K562 (cell line): ENCODE results near the gene MRPL32. TPM values are rescaled to one million over a fixed set of nuclear protein-coding genes. Genes with fewer than 3 reads are reported as not detected.
A peak's percentile ranks its signal among the peaks of the same experiment; 100 is the strongest.

Source experiments
- ASH1L ChIP-seq: fragments of 450-650 bp; IDR thresholded peaks from 2 replicates; pipeline ENCODE4 v1.6.1; 2018; ENCODE audit warnings: borderline replicate concordance, mild to moderate bottlenecking, low read depth; ENCODE audit not compliant: partially characterized antibody
- ETV6 ChIP-seq, 3 experiments: fragments of 150-350 bp in 1 of 3; sonication (generic) in 1 of 3; formaldehyde crosslinking in 1 of 3; IDR thresholded peaks; 2 replicates each; pipeline versions ENCODE4 v1.6.1 to v1.8.0; 2014 to 2022; ENCODE audit warnings: borderline replicate concordance in 2 of 3, low read depth in 2 of 3, antibody characterized with exemption in 1 of 3, low read length in 1 of 3, mild to moderate bottlenecking in 1 of 3, missing genetic modification reagents in 1 of 3
- FIP1L1 ChIP-seq: fragments of 200-400 bp; formaldehyde crosslinking; IDR thresholded peaks from 2 replicates; pipeline ENCODE4 v1.6.1; 2018; ENCODE audit warnings: mild to moderate bottlenecking, low read depth, low read length; ENCODE audit not compliant: poor library complexity, severe bottlenecking
- FOXA3 ChIP-seq, 2 experiments: fragments of 450-650 bp in 1 of 2; sonication (generic) in 1 of 2; formaldehyde crosslinking; IDR thresholded peaks in 1 of 2; conservative IDR thresholded peaks in 1 of 2; 2 replicates each; pipeline versions ENCODE4 v1.4.0 to v1.8.0; 2020 to 2022; ENCODE audit warnings: mild to moderate bottlenecking in 2 of 2, missing genetic modification reagents in 1 of 2
- HDGF ChIP-seq: fragments of 450-650 bp; IDR thresholded peaks from 2 replicates; pipeline ENCODE4 v1.6.1; 2016
- KDM5B ChIP-seq: fragments of 200-600 bp; sonication (generic); IDR thresholded peaks from 2 replicates; pipeline ENCODE4 v1.6.1; 2012; ENCODE audit warnings: low read depth, mild to moderate bottlenecking, moderate library complexity, low read length, control low read depth, inconsistent platforms; ENCODE audit not compliant: insufficient replicate concordance
- NFXL1 ChIP-seq: fragments of 450-650 bp; formaldehyde crosslinking; IDR thresholded peaks from 2 replicates; pipeline ENCODE4 v1.4.0; 2021; ENCODE audit warnings: mild to moderate bottlenecking
- RFX7 ChIP-seq: fragments of 250-450 bp; sonication (Bioruptor Pico); IDR thresholded peaks from 2 replicates; pipeline ENCODE4 v1.5.1; 2021; ENCODE audit warnings: mild to moderate bottlenecking
- SAFB2 ChIP-seq: fragments of 200-400 bp; formaldehyde crosslinking; IDR thresholded peaks from 2 replicates; pipeline ENCODE4 v1.6.1; 2018; ENCODE audit warnings: borderline replicate concordance, low read length, low read depth, moderate library complexity; ENCODE audit not compliant: severe bottlenecking
- SNRNP70 ChIP-seq: fragments of 200-400 bp; formaldehyde crosslinking; optimal IDR thresholded peaks from 2 replicates; pipeline ENCODE3; 2017; ENCODE audit warnings: low read depth, low read length
- SUPT5H ChIP-seq: fragments of 450-650 bp; IDR thresholded peaks from 2 replicates; pipeline ENCODE4 v1.6.1; 2016
- TRIM25 ChIP-seq: fragments of 450-650 bp; IDR thresholded peaks from 2 replicates; pipeline ENCODE4 v1.7.0; 2016; ENCODE audit warnings: borderline replicate concordance
- TSC22D4 ChIP-seq: fragments of 450-650 bp; IDR thresholded peaks from 2 replicates; pipeline ENCODE4 v1.6.1; 2016; ENCODE audit warnings: missing genetic modification characterization, missing biosample characterization, control low read depth
- XRCC5 ChIP-seq: fragments of 200-400 bp; formaldehyde crosslinking; IDR thresholded peaks from 2 replicates; pipeline ENCODE4 v1.6.1; 2017; ENCODE audit warnings: low read depth, mild to moderate bottlenecking, low read length
- ZNF124 ChIP-seq: sonication (generic); formaldehyde crosslinking; IDR thresholded peaks from 2 replicates; pipeline ENCODE4 v1.8.1; 2022; ENCODE audit warnings: missing genetic modification reagents
- ZNF217 ChIP-seq: sonication (generic); formaldehyde crosslinking; IDR thresholded peaks from 2 replicates; pipeline ENCODE4 v1.8.0; 2022; ENCODE audit warnings: mild to moderate bottlenecking, missing genetic modification reagents
- ZNF263 ChIP-seq: sonication (generic); formaldehyde crosslinking; IDR thresholded peaks from 2 replicates; pipeline ENCODE4 v1.8.0; 2022; ENCODE audit warnings: mild to moderate bottlenecking, missing genetic modification reagents, borderline replicate concordance
- ZNF347 ChIP-seq: fragments of 450-650 bp; formaldehyde crosslinking; IDR thresholded peaks from 2 replicates; pipeline ENCODE4 v1.4.0; 2020; ENCODE audit warnings: low read depth, mild to moderate bottlenecking, moderate library complexity
- ZNF354B ChIP-seq: fragments of 250-450 bp; sonication (Bioruptor Pico); IDR thresholded peaks from 2 replicates; pipeline ENCODE4 v1.4.0; 2020
- polyA plus RNA-seq, 8 experiments: library from polyadenylated mRNA; depleted of rRNA in 4 of 8; stranded (reverse) in 5 of 8; unstranded in 3 of 8; fragments of >200 nt; fragmentation: Nextera tagmentation in 2 of 8; fragmentation: Illumina TruSeq in 1 of 8; extraction: Ambion mirVana in 2 of 8; extraction: Trizol in 1 of 8; gene quantifications; 2 replicates each; pipeline versions ENCODE4 v1.2.1 to v1.2.3, GENCODE V29; 2011 to 2014; ENCODE audit warnings: inconsistent platforms in 1 of 8, missing spikeins in 1 of 8
- total RNA-seq, 7 experiments: library from RNA; depleted of rRNA in 6 of 7; stranded (reverse); fragments of >200 nt in 6 of 7; fragmentation: Illumina TruSeq in 2 of 7; extraction: Trizol in 2 of 7; gene quantifications; 2 replicates each; pipeline versions ENCODE4 v1.2.1 to v1.2.3, GENCODE V29; 2011 to 2021; ENCODE audit warnings: low replicate concordance in 1 of 7
- TF ChIP-seq, protein P1 (sequence below): sonication (generic); formaldehyde crosslinking; IDR thresholded peaks from 2 replicates; pipeline ENCODE4 v1.8.0; 2022; ENCODE audit warnings: missing genetic modification reagents, mild to moderate bottlenecking, borderline replicate concordance
- TF ChIP-seq, protein P2 (sequence below): fragments of 450-650 bp; IDR thresholded peaks from 2 replicates; pipeline ENCODE4 v1.6.1; 2017; ENCODE audit warnings: mild to moderate bottlenecking, moderate library complexity

Gene MRPL32
- total and polyA plus RNA-seq, 9 of the 15 experiments (the other 6 are each of a cell fraction or from before 2014, with no cell fraction given), result 75.5 to 351 (median 138) TPM

DNA sequence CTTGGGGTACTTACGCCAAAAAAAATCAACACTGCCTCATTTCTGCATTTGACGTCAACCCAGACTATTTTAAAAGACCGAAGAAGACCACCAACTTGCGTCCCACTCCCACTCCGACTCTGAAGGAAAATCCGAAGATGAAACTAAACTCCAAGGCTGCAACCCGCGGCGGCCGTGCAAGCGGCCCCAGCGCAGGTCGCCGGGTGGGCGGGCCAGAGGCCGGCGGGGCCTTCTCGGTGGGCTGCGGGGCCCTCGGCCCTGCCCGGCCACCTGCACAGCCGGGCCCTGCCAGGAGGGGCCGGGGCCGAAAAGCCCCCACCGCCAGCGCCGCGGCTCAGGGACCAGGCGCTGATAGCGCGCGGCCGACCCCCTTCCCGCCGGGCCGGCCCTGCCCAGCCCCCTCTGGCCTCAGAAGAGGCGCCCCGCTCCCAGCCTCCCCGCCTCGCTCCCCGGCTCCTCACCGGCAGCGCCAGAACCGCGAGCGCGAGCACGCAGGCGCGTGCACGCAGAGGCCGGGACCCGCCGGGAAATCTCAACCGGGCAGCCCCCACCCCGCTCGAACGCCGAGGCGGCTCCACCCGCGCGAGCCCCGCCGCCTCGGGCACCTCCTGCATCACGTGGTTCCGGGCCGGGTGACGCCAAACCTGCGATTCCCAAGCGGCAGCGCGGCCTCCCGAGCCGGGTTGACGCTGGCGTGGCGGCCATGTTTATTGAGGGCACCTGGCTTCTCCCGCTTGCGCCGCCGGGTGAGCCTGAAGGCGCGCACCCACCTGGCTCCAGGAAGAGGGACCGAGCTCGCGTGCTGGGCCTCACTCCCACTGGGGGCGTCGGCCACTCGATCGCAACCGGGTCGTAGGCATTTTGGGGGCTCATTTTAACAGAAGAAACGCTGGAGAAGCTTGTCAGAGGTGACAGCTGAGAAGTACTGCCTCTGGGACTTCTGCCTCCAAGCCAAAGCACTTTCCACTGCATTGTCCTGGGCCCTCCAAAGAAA is 20.4 kb upstream of the MRPL32 start, which contains the start of gene C7orf25 (continued):
- TF ChIP-seq, protein P1, sequence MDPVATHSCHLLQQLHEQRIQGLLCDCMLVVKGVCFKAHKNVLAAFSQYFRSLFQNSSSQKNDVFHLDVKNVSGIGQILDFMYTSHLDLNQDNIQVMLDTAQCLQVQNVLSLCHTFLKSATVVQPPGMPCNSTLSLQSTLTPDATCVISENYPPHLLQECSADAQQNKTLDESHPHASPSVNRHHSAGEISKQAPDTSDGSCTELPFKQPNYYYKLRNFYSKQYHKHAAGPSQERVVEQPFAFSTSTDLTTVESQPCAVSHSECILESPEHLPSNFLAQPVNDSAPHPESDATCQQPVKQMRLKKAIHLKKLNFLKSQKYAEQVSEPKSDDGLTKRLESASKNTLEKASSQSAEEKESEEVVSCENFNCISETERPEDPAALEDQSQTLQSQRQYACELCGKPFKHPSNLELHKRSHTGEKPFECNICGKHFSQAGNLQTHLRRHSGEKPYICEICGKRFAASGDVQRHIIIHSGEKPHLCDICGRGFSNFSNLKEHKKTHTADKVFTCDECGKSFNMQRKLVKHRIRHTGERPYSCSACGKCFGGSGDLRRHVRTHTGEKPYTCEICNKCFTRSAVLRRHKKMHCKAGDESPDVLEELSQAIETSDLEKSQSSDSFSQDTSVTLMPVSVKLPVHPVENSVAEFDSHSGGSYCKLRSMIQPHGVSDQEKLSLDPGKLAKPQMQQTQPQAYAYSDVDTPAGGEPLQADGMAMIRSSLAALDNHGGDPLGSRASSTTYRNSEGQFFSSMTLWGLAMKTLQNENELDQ, result no peak
- TF ChIP-seq ZNF124 (CRISPR knock-in tag), result no peak
- no peak for TF ChIP-seq NFXL1 (CRISPR knock-in tag)
- TF ChIP-seq ETV6 (IDR thresholded peaks at IDR 0.05; ENCODE audit: borderline replicate concordance in 1 of 2, low read depth in 2 of 2, low read length in 1 of 2), result no peak
- no peak for TF ChIP-seq ETV6 (CRISPR knock-in tag; IDR thresholded peaks at IDR 0.05; ENCODE audit: borderline replicate concordance)
- no peak for TF ChIP-seq ZNF263
- no peak for TF ChIP-seq TRIM25
- no peak for TF ChIP-seq ZNF217 (CRISPR knock-in tag)
- TF ChIP-seq SNRNP70, result no peak
- no peak for TF ChIP-seq SAFB2
- no peak for TF ChIP-seq RFX7 (CRISPR knock-in tag)
- TF ChIP-seq KDM5B, result peak; percentile 50
- peak; percentile 53; the same call in 1 of the 2 replicates for TF ChIP-seq XRCC5
- no peak for TF ChIP-seq TSC22D4 (tag)
- TF ChIP-seq HDGF, result no peak
- TF ChIP-seq ASH1L, result no peak
- no peak for TF ChIP-seq FOXA3 (CRISPR knock-in tag; conservative IDR thresholded peaks at IDR 0.05 in 1 of 2, IDR thresholded peaks at IDR 0.05 in 1 of 2)
- no peak for TF ChIP-seq ZNF347 (CRISPR knock-in tag)
- TF ChIP-seq ZNF354B (CRISPR knock-in tag), result no peak
- peak; percentile 65 for TF ChIP-seq FIP1L1
- TF ChIP-seq SUPT5H, result peak; percentile 61
- TF ChIP-seq, protein P2, sequence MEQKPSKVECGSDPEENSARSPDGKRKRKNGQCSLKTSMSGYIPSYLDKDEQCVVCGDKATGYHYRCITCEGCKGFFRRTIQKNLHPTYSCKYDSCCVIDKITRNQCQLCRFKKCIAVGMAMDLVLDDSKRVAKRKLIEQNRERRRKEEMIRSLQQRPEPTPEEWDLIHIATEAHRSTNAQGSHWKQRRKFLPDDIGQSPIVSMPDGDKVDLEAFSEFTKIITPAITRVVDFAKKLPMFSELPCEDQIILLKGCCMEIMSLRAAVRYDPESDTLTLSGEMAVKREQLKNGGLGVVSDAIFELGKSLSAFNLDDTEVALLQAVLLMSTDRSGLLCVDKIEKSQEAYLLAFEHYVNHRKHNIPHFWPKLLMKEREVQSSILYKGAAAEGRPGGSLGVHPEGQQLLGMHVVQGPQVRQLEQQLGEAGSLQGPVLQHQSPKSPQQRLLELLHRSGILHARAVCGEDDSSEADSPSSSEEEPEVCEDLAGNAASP, result no peak
